Renal cortical epithelial cell (primary cell): ENCODE measurements around the gene EPHA4. TPM values are rescaled to one million over a fixed set of nuclear protein-coding genes. Genes with fewer than 3 reads are reported as not detected.
A peak's percentile ranks its signal among the peaks of the same experiment; 100 is the strongest.

ENCODE experiments used
- DNase-seq: peaks from one replicate; pipeline ENCODE4 v3.0.0-alpha.2; 2011; ENCODE audit warnings: low read depth
- total RNA-seq: library from RNA; depleted of rRNA; stranded (reverse); fragments of >200 nt; gene quantifications from 2 replicates; pipeline ENCODE4 v1.2.3, GENCODE V29; 2014

Gene EPHA4
- total RNA-seq, 1 donor from 2014 or later = 15.8 TPM

DNA sequence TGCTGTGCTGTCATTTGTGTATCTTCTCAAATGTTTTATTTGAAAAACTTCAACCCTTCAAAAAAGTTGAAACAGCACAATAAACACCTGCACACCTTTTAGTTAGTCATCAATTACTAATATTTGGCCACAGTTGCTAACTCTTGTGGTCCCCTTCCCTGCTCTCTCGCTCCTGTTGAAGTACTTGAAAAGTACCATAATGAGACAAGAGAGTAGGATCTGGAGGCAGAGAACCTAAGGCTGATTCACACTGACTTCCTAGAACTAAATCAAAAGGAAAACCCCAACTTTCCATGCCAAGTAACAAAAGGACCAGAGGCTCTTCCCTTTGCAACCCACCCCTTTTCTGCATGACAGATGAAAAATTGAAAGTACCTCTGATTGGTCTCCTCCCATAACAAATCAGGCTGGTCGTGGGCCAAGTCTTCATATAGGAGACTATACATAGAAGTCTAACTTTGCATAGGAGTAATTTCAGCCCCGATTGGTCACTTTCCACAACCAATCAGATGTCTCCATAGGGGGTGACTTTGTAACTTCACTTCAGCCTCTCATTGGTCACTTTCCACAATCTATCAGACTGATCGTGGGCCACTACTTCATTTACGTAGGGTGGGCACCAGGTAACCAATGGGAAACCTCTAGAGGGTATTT, 179.7 kb downstream of the EPHA4 start:
- no peak for DNase-seq

DNA sequence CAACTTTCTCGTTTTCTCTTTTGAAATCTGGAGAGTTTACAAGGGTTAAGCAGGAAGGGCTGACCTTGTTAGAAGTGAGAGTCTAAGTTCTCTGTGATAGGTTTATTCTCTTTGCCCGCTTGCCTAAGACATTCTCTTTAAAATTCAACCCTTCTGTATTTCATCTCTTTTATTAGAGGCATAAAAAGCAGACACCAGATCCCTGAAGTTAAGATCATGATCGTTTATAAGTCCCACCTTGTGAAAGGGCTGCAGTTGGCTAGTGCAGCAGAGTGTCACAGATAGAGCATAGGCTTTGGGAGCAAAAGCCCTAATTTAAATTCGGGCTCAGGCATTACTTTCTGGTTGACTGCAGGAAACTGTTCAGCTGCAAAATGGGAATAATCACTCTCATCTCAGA, 181.2 kb downstream of the EPHA4 start:
- DNase-seq = no peak

DNA sequence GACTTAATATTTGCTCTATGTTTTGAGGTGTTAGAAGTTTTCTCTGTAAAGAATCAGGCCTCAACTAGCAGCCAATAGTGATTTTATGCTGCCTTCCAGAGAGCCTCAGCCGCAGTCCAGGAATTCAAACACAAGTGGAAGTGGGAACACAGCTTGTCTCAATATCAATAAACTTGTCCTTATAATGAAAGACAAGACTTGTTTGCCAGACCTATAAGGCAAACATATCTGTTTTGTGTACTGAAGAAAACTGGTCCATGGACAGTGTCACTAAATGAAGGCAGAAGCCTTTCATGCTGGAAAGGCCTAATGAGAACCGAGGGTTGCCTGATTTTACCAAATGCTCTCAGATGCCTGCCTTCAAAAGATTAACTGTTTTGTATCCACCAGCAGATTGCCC, 182.2 kb downstream of the EPHA4 start:
- no peak for DNase-seq

DNA sequence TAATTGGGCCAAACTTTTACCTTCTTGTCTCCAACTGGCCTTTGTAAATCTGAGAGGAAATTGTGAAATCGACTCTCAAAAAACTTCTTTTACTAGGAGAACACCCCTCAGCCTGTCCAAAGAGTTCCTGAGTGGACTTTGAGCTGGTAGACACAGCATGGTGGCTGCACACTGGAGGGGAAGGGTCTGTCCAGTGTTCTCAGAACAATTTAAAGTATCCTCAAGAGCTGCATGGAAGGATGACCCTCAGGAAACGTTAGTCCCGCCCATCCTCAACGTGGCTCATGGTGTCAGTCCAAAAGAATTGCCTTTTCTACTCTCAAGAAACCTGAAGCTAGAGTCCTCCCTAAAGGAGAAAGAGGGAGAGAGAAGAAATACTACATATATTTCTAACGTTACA, 182.7 kb downstream of the EPHA4 start:
- DNase-seq = no peak

DNA sequence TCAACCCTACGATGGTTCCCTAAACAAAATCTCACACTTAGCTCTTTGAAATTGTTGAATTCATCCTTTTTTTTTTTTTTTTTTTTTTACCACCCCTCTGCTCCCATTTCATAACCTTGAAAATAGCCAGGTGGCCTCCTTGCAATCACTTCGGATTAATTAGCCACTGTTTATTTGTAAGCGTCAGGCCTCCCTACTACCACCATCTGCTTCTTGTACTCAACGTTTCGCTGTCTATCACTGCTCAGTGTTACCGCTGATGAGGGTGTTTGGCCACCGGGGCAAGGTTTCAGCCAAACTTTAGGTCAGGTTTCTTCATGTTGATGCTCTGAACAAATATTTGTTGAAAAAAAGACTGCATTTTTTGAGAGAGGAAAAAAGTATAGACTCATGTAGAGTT, 183.2 kb downstream of the EPHA4 start:
- no peak for DNase-seq

DNA sequence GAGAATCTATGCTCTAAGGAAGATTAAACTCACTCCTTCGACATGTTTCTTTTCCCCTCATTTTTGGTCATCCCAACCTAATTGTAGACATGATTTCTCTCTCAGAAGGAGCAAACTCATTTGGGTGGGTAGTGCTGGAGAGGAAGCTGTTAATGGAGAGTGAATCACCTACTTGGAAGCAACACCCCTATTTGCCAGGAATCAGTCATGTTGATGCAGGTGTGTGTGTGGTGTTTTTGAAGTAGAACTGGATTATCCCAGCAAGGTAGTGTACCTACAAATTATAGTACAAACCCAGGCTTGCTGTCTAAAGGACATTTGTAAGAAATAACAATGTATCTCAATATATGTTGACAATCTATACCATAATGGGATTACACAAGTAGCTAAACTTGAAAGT, 186.4 kb downstream of the EPHA4 start:
- DNase-seq = peak; percentile 32

DNA sequence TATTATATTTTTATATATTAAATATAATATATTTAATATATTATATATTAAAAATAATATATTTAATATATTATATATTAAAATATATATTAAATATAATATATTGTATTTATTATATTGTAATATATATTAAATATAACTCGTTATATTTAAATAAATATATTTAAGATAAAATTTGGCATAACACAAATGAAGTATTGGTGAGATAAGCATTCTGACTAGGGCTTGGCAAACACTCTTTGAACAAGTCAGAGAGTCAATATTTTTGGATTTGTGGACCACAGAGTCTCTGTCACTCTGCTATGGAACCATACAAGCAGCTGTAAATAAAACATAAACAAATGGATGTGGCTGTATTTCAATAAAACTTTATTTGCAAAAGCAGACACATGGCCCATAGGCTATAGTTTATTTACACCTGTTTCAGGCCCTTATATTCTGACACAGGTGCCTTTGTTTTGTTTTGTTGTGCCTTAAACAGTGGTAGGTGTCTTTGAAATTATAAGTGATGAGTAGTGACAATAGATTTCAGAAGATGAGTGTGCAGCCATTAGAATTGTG, 190.1 kb downstream of the EPHA4 start:
- DNase-seq = no peak

DNA sequence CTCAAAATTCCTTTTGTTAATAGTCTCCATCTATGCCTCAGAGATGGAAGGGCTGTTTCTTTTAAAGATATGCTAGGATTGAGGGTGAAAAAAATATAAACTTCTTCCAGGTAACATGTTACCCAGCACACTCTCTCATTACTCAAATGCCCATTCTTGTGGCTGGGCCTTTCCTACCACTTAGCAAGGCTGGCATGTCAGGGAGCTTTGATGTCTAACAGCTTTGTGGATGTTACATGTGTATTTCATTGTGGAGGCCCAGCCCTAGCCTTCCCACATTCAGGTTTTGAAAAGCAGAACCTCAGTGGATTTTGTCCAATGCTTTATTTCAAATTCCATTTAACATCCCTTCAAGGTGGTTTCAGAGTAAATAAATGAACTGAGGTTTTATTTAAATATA, 191.4 kb downstream of the EPHA4 start:
- no peak for DNase-seq

DNA sequence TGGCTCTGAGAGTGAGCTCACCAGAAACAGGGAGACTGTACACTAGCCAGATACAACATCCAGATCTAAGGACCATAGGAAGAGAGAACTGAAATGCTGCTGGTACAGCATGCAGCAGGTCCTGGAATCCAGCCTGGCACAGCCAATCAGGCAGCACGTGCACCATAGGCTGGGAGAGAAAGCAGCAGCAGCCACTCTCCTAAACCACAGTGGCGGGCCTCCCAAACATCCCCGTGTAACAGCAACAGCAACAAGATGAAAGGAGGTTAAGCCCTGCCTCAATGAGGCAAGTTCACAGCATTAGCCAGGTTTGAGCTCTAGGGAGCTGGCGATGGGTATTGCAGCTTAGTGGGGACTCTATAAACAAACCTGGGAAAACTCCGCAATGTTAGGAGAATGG, 192.0 kb downstream of the EPHA4 start:
- DNase-seq = no peak

DNA sequence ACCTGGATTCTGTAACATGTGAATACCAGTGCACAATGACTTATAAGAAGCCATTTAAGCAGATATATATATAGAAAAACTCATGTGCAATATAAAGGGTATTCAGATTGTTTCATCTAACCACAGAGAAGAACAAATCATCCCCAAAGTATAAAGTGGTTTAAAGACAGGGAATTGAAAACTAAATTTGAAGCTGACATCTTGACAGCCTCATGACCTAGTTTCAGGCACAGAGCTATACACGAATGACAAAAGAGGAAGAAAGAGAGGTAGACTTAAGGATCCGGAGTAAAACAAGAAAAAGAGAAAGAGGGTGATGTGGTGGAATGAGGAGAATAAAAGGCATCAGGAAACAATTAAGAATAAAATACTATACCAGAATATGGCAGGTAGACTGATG, 194.5 kb downstream of the EPHA4 start:
- DNase-seq = no peak

DNA sequence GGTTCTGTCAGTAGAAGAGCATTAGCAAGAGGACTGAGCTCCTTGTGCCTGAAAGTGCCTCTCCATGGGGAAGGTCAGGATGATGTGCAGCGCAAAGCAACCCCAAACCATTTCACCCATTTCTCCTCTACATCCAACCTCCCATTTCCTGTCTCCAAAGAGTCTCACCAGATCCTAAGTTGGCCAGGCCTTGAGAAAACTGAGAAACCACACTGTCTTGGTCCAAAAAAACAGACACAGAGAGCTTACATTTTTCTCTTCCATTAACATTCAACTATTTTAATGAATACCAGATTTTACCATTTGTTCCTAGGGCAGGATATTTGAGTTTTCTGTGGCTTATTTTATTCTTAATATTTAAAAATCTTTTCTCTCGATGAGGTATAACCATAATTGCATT, 195.0 kb downstream of the EPHA4 start:
- DNase-seq = no peak

DNA sequence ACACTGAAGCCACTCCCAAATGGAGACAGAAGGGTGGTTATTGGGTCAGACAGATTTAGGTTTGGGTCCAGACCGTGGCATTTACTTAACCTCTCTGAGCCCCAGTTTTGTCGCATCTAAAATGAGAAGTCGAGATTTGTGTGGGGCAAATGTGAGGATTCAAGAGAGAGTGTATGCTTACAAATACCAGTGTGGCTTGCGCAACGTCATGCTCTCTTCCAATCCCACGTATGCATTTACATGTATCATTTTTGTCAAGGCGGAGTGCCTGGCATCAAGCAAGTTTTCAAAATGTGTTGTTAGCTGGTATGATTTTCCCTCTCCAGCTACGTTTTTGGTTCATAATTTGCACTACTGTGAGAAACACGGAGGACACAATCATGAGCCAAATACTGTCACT, 197.9 kb downstream of the EPHA4 start:
- no peak for DNase-seq

DNA sequence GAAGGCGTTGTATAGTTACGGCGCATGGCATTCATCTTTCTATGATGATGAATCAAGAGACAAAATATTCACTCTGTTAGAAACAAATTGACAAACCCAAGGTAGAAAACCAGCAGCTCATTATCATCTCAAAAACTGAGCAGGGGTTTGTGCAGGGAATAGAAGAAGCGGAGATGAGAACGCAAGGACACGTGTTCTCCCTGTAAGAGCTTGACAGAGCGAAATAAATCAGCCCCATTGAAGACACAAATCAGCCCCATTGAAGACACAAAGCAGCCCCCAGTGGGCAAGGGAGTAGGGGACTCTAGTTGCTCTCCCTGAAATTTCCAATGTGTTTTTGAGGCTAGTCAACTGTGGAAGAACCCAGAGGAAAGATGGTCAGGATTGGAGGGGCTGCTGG, 199.2 kb downstream of the EPHA4 start:
- no peak for DNase-seq

DNA sequence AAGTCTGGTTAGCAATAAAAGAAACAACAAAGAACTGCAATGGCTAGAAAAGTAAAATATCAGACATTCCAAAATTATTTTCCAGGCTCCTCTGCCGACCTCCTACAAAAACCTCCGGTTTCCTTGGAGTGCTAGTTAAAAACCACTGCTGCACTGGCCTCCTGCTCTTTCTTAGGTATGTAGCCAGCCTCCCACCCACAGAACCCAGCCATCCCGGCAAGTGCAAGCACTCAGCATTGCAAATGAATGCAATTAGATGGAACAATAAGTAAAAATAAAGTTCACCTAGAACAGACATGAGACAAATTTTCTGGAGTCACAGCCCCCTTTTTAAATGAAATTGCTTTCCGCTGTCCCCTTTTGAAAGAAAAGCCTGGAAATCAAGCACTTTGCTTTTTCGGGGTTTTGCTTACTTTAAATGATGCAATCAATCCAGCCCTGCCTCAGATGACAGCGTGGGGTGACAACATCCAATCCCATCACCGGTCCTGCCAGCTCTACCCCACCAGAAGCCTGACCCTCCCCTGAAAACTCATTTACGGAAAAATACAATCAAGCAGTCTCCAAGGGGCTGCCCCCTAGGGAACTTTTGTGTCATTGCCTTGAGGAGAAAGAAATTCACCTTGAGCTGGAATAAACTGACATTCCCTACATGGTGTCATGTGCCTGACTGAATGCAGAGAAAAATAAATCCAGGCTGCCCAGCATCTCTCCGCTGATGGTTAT, 199.8 kb downstream of the EPHA4 start:
- DNase-seq = peak; percentile 11

DNA sequence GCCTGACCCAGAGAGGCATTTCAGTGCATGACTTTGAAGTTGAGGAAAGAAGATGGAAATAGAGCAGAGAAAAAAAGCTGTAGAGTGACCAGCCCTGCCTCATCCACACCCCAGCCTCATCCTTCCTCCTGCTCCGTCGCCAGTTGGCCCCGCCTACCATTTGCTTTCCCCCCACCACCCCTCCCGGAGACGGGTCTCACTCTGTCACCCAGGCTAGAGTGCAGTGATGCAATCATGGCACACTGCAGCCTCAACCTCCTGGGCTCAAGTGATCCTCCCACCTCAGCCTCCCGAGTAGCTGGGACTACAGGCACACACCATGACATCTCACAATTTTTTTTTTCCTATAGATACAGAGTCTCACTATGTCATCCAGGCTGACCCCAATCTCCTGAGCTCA, 200.8 kb downstream of the EPHA4 start:
- no peak for DNase-seq

DNA sequence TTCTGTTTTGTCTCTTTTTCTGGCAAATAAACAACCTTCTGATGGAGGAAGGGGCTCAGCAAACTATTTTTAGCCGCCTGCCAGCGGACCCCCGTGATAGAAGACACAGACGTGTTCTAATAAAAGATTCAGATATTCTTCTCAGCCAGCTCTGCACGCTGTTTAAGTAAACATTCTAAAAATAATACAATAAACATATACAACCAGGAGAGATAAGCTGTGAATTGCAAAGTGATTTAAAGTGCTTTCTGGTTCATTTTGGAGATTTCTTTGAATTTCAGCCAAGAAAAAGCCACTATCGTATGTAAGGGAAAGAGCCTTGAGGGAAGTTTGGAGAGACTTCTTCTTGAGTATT, 201.3 kb downstream of the EPHA4 start:
- no peak for DNase-seq

DNA sequence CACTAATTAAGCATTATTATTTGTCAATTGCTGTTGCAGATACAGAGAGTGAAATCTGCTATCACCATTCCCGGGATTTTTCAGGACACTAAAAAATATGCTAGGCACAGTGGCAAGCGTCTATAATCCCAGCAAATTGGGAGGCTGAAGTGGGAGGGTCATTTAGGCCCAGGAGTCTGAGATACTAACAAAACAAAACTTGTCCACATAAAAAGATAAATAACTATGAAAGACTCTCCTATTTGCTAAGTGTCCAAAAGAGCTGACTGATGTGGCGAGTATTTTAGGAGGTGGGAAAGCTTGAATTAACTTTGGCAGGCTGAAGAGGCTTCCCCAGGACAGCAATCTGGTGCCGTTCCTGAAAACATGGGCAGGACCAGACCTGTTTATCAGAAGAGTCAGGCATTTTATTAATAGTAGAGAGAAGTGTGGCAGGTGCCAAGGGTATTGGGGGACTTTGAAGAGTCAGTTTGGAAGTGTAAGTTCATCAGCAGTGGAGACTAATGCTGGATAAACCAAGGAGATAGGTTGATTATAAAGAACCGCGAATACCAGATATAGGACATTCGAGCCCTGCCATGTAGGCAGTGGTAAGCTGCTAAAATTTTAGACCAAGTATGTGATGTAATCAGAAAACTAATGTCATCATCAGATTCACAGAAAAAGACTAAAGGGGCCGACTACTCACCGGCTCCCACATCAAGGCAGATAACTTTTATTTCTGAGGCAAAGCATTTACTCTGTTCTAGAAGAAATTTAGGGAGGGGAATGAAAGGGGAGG, 201.8 kb downstream of the EPHA4 start:
- DNase-seq = no peak
